Osteocyte (in vitro differentiated cells): ENCODE data around the gene FEZF1. TPM values are rescaled to one million over a fixed set of nuclear protein-coding genes. Genes with fewer than 3 reads are reported as not detected.

Experiments
- DNase-seq: peaks from one replicate; pipeline ENCODE4 v3.0.0; 2021; ENCODE audit warnings: mixed read lengths; ENCODE audit not compliant: unreplicated experiment; ENCODE audit errors: extremely low spot score
- H3K27ac Mint-ChIP-seq: one replicate; pipeline ENCODE4 v1.8.0; 2021; ENCODE audit warnings: mild to moderate bottlenecking, mixed read lengths; ENCODE audit not compliant: unreplicated experiment
- H3K27me3 Mint-ChIP-seq: one replicate; pipeline ENCODE4 v1.8.0; 2021; ENCODE audit warnings: mixed read lengths; ENCODE audit not compliant: unreplicated experiment
- H3K36me3 Mint-ChIP-seq: one replicate; pipeline ENCODE4 v1.8.0; 2021; ENCODE audit warnings: mixed read lengths; ENCODE audit not compliant: unreplicated experiment
- H3K4me1 Mint-ChIP-seq: one replicate; pipeline ENCODE4 v1.8.0; 2021; ENCODE audit warnings: mixed read lengths; ENCODE audit not compliant: unreplicated experiment
- H3K4me3 Mint-ChIP-seq: one replicate; pipeline ENCODE4 v1.8.0; 2021; ENCODE audit warnings: mild to moderate bottlenecking, moderate library complexity, mixed read lengths; ENCODE audit not compliant: unreplicated experiment
- H3K9me3 Mint-ChIP-seq: one replicate; pipeline ENCODE4 v1.8.0; 2021; ENCODE audit warnings: mixed read lengths; ENCODE audit not compliant: unreplicated experiment
- total RNA-seq: library from RNA; stranded (reverse); gene quantifications from 2 replicates; pipeline ENCODE4 v1.2.1, GENCODE V29; 2021
- TF ChIP-seq, protein P1 (sequence below): fragments of 200-600 bp; sonication (generic); IDR thresholded peaks from 2 replicates; pipeline ENCODE4 v1.5.0; 2021; ENCODE audit warnings: antibody characterized with exemption, mild to moderate bottlenecking, moderate library complexity

Gene FEZF1
- total RNA-seq, 1 donor from 2014 or later = not detected

DNA sequence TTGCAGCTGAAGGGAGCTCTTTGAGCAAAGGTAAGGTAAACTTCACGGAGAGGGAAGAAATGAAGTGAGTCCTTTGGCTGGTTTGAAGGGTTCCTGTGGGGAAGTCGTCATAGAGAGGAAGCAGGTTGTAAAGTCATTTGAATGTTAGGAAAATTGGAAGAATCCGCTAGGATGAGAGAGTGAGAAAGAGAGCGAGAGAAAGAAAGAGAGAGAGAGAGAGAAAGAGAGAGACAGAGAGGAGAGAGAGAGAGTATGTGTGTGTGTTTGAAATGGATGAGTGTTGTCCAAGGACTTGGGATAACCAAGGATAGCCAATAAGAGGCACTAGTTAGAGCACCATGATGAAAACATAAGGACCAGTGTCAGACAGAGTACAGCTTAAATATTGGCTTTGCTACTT lies 43.1 kb downstream of the FEZF1 start:
- no peak for DNase-seq
- no peaks in the 10 kb centered on the region for H3K36me3 Mint-ChIP-seq
- H3K4me1 Mint-ChIP-seq = no peaks in the 10 kb centered on the region
- H3K4me3 Mint-ChIP-seq = no peak overlapping the region
- TF ChIP-seq, protein P1, sequence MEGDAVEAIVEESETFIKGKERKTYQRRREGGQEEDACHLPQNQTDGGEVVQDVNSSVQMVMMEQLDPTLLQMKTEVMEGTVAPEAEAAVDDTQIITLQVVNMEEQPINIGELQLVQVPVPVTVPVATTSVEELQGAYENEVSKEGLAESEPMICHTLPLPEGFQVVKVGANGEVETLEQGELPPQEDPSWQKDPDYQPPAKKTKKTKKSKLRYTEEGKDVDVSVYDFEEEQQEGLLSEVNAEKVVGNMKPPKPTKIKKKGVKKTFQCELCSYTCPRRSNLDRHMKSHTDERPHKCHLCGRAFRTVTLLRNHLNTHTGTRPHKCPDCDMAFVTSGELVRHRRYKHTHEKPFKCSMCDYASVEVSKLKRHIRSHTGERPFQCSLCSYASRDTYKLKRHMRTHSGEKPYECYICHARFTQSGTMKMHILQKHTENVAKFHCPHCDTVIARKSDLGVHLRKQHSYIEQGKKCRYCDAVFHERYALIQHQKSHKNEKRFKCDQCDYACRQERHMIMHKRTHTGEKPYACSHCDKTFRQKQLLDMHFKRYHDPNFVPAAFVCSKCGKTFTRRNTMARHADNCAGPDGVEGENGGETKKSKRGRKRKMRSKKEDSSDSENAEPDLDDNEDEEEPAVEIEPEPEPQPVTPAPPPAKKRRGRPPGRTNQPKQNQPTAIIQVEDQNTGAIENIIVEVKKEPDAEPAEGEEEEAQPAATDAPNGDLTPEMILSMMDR = no peak
- H3K27ac Mint-ChIP-seq = no peak overlapping the region
- H3K9me3 Mint-ChIP-seq = no peaks in the 10 kb centered on the region
- H3K27me3 Mint-ChIP-seq = peaks cover 14% of the 10 kb centered on the region

DNA sequence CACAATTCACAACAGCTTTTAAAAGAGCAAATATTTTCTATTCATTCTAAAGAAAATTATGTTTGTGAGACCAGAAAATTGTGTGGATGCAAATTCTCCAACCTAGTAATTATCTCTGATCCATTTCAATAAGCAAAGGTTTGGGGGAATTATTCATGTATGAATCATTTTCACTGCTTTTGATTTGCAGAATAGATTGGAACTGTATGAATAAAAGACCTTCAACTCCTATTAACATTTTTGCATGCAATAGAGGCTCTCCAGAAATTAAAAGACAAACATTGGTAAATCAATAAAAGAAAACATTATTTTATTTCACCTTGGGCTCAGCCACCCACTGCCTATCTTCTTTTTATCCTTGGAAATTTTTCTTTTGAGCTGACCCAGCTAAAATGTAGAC lies 43.5 kb downstream of the FEZF1 start:
- no peak overlapping the region for H3K27ac Mint-ChIP-seq
- no peak overlapping the region for H3K4me3 Mint-ChIP-seq
- H3K36me3 Mint-ChIP-seq = no peaks in the 10 kb centered on the region
- TF ChIP-seq, protein P1 = no peak
- H3K4me1 Mint-ChIP-seq = no peaks in the 10 kb centered on the region
- DNase-seq = no peak
- peaks cover 14% of the 10 kb centered on the region for H3K27me3 Mint-ChIP-seq
- no peaks in the 10 kb centered on the region for H3K9me3 Mint-ChIP-seq

DNA sequence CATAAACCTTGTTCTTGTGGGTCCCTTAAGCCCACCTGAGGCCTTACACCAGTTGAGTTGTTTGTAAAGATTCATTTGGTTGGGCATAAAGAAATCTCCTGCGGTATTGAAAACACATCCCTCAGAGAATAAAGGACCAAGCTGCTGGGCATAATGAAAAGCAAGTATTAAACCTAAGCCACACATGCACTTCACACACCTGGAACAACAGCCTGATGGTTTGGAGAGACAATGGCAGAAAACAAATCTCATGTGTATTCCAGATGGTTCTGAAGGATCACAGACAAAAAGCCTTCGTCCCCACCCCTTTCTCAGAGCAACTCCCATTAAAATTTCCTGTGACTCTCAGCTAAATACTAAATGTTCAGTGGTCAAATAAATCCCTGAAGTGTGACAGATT lies 44.2 kb downstream of the FEZF1 start:
- TF ChIP-seq, protein P1 = no peak
- no peak for DNase-seq
- Mint-ChIP-seq H3K9me3 (no peaks in the 10 kb centered on the region), H3K4me1 (no peaks in the 10 kb centered on the region), H3K27me3 (peaks cover 17% of the 10 kb centered on the region), H3K27ac (no peak overlapping the region), H3K4me3 (no peak overlapping the region), H3K36me3 (no peaks in the 10 kb centered on the region)

DNA sequence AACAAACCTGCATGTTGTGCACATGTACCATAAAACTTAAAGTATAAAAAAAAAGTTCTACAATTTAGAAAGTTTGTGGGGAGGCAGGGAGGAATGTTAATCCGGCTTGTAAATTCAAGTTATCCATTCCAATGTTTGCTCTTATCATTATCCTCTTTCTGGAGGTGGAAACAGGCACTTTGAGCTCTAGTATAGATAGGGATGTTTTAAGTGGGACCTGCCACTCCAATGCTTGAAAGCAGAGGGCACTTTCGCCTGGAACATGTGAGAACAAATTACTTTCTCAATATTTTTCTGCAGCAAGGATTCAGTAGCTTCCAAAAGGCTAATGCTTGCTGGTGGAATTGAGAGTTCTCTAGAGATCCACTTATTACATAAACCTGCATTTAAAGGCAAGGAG lies 45.6 kb downstream of the FEZF1 start:
- Mint-ChIP-seq H3K4me3 (no peak overlapping the region), H3K27me3 (peaks cover 17% of the 10 kb centered on the region), H3K36me3 (no peaks in the 10 kb centered on the region), H3K27ac (no peak overlapping the region), H3K4me1 (no peaks in the 10 kb centered on the region), H3K9me3 (no peaks in the 10 kb centered on the region)
- no peak for DNase-seq
- TF ChIP-seq, protein P1 = no peak

DNA sequence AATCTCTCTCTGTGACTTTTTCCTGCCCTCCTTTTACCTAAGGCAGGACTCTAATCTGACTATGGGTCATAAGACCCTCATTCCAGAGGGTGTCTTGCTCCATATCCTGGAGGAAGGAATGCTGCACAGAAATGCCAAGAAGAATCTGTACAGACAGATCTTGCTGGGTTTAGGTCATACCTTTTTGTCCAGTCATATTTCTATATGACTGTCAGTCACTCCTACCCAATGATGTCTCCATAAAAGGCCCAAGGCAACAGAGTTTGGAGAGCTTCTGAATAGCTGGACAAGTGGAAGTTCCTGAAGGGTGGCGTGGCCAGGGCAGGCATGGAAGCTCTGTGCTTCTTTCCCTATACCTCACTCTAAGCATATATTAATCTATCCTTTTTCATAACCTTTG lies 47.5 kb downstream of the FEZF1 start:
- H3K27me3 Mint-ChIP-seq = peaks cover 19% of the 10 kb centered on the region
- H3K36me3 Mint-ChIP-seq = no peaks in the 10 kb centered on the region
- no peak overlapping the region for H3K4me3 Mint-ChIP-seq
- no peak for DNase-seq
- no peak overlapping the region for H3K27ac Mint-ChIP-seq
- no peaks in the 10 kb centered on the region for H3K9me3 Mint-ChIP-seq
- H3K4me1 Mint-ChIP-seq = no peaks in the 10 kb centered on the region
- TF ChIP-seq, protein P1 = no peak
